H9 (cell line): Measurements from ENCODE around the gene FXYD4. TPM values are rescaled to one million over a fixed set of nuclear protein-coding genes. Genes with fewer than 3 reads are reported as not detected.

Experiments
- DNase-seq: peaks from one replicate; pipeline ENCODE4 v3.0.0-alpha.2; 2017
- H2AFZ ChIP-seq: one replicate; pipeline ENCODE4 v1.6.1; 2013; ENCODE audit warnings: mild to moderate bottlenecking, low read length, control low read depth, moderate library complexity
- H2AK5ac ChIP-seq: 2 replicates; pipeline ENCODE4 v1.6.1; 2013; ENCODE audit warnings: low read length, control low read depth, mixed read lengths; ENCODE audit not compliant: insufficient read length
- H2BK120ac ChIP-seq: one replicate; pipeline ENCODE4 v1.6.1; 2013; ENCODE audit warnings: low read depth, mild to moderate bottlenecking, low read length, control low read depth, inconsistent platforms; ENCODE audit not compliant: poor library complexity, severe bottlenecking
- H2BK12ac ChIP-seq: 2 replicates; pipeline ENCODE4 v1.6.1; 2013; ENCODE audit warnings: low read length, control low read depth, mixed read lengths, low read depth; ENCODE audit not compliant: insufficient read length
- H2BK15ac ChIP-seq: 2 replicates; pipeline ENCODE4 v1.6.1; 2013; ENCODE audit warnings: low read depth, low read length, control low read depth
- H2BK20ac ChIP-seq: one replicate; pipeline ENCODE4 v1.6.1; 2013; ENCODE audit warnings: low read depth, mild to moderate bottlenecking, low read length, control low read depth, inconsistent platforms; ENCODE audit not compliant: poor library complexity, severe bottlenecking
- H2BK5ac ChIP-seq: 2 replicates; pipeline ENCODE4 v1.6.1; 2013; ENCODE audit warnings: low read length, control low read depth, mixed read lengths; ENCODE audit not compliant: insufficient read length
- H3K14ac ChIP-seq: 2 replicates; pipeline ENCODE4 v1.6.1; 2013; ENCODE audit warnings: low read length, control low read depth; ENCODE audit not compliant: insufficient read depth
- H3K18ac ChIP-seq: 2 replicates; pipeline ENCODE4 v1.6.1; 2013; ENCODE audit warnings: low read depth, mild to moderate bottlenecking, mixed read lengths, low read length, control low read depth; ENCODE audit not compliant: insufficient read length
- H3K23ac ChIP-seq: 2 replicates; pipeline ENCODE4 v1.6.1; 2013; ENCODE audit warnings: low read length, control low read depth, mixed read lengths, low read depth; ENCODE audit not compliant: insufficient read length
- H3K23me2 ChIP-seq: 2 replicates; pipeline ENCODE4 v1.6.1; 2013; ENCODE audit warnings: low read depth, mild to moderate bottlenecking, mixed read lengths, low read length, control low read depth; ENCODE audit not compliant: insufficient read length, poor library complexity, severe bottlenecking
- H3K27ac ChIP-seq: 2 replicates; pipeline ENCODE4 v1.5.1; 2013; ENCODE audit warnings: low read length, control low read depth, mixed read lengths, low read depth; ENCODE audit not compliant: insufficient read length
- H3K27me3 ChIP-seq: 2 replicates; pipeline ENCODE4 v1.6.1; 2013; ENCODE audit warnings: low read length, control low read depth, inconsistent platforms; ENCODE audit not compliant: insufficient read depth
- H3K4ac ChIP-seq: 2 replicates; pipeline ENCODE4 v1.6.1; 2013; ENCODE audit warnings: low read depth, mild to moderate bottlenecking, control low read depth, inconsistent platforms, low read length, moderate library complexity
- H3K4me1 ChIP-seq: 2 replicates; pipeline ENCODE4 v1.6.1; 2013; ENCODE audit warnings: low read length, control low read depth, inconsistent platforms; ENCODE audit not compliant: insufficient read depth
- H3K4me2 ChIP-seq: 2 replicates; pipeline ENCODE4 v1.6.1; 2013; ENCODE audit warnings: low read length, control low read depth, mixed read lengths; ENCODE audit not compliant: insufficient read length, insufficient read depth
- H3K56ac ChIP-seq: 2 replicates; pipeline ENCODE4 v1.6.1; 2013; ENCODE audit warnings: low read depth, mild to moderate bottlenecking, mixed read lengths, low read length, control low read depth; ENCODE audit not compliant: insufficient read length
- H3K79me1 ChIP-seq: 2 replicates; pipeline ENCODE4 v1.6.1; 2013; ENCODE audit warnings: low read depth, mild to moderate bottlenecking, moderate library complexity, low read length, control low read depth, inconsistent platforms; ENCODE audit not compliant: insufficient read depth, poor library complexity, severe bottlenecking
- H3K79me2 ChIP-seq: 2 replicates; pipeline ENCODE4 v1.6.1; 2013; ENCODE audit warnings: low read length, control low read depth, inconsistent platforms; ENCODE audit not compliant: insufficient read depth
- H3K9ac ChIP-seq: 2 replicates; pipeline ENCODE4 v1.6.1; 2013; ENCODE audit warnings: low read length, control low read depth, mixed read lengths; ENCODE audit not compliant: insufficient read length; ENCODE audit errors: extremely low read depth
- H3K9me3 ChIP-seq: one replicate; pipeline ENCODE4 v1.6.1; 2013; ENCODE audit warnings: low read depth, low read length, inconsistent platforms; ENCODE audit not compliant: control insufficient read depth
- H3T11ph ChIP-seq: one replicate; pipeline ENCODE4 v1.6.1; 2013; ENCODE audit warnings: mild to moderate bottlenecking, low read length, control low read depth, inconsistent platforms
- H4K20me1 ChIP-seq: one replicate; pipeline ENCODE4 v1.6.1; 2013; ENCODE audit not compliant: control insufficient read depth, insufficient read length, insufficient read depth
- H4K5ac ChIP-seq: 2 replicates; pipeline ENCODE4 v1.6.1; 2013; ENCODE audit warnings: low read depth, mild to moderate bottlenecking, mixed read lengths, low read length, control low read depth; ENCODE audit not compliant: insufficient read length
- H4K8ac ChIP-seq: replicated peaks from 2 replicates; pipeline ENCODE4 v1.6.1; 2013; ENCODE audit warnings: low read length, control low read depth, mixed read lengths, low read depth; ENCODE audit not compliant: insufficient read length
- H4K91ac ChIP-seq: 2 replicates; pipeline ENCODE4 v1.6.1; 2013; ENCODE audit warnings: low read depth, mild to moderate bottlenecking, moderate library complexity, mixed read lengths, low read length, control low read depth; ENCODE audit not compliant: insufficient read length
- H3K27ac Mint-ChIP-seq, 3 experiments: 2 replicates in 2 of 3; 3 replicates in 1 of 3; pipeline ENCODE4 v1.8.0; 2020 to 2021; ENCODE audit warnings: mixed read lengths in 3 of 3, mild to moderate bottlenecking in 1 of 3, moderate library complexity in 1 of 3
- H3K27me3 Mint-ChIP-seq: 2 replicates; pipeline ENCODE4 v1.8.0; 2021; ENCODE audit warnings: low read depth, mild to moderate bottlenecking, moderate library complexity, mixed read lengths
- H3K36me3 Mint-ChIP-seq, 3 experiments: 2 replicates in 2 of 3; 3 replicates in 1 of 3; pipeline ENCODE4 v1.8.0; 2020 to 2021; ENCODE audit warnings: low read depth in 3 of 3, mixed read lengths in 3 of 3; ENCODE audit not compliant: insufficient read depth in 1 of 3
- H3K4me1 Mint-ChIP-seq, 2 experiments: 2 replicates each; pipeline ENCODE4 v1.8.0; 2020; ENCODE audit warnings: mixed read lengths in 2 of 2
- H3K4me3 Mint-ChIP-seq, 2 experiments: 2 replicates in 1 of 2; 3 replicates in 1 of 2; pipeline ENCODE4 v1.8.0; 2020 to 2021; ENCODE audit warnings: mild to moderate bottlenecking in 2 of 2, mixed read lengths in 2 of 2, moderate library complexity in 1 of 2
- H3K9me3 Mint-ChIP-seq, 2 experiments: 2 replicates in 1 of 2; 3 replicates in 1 of 2; pipeline ENCODE4 v1.8.0; 2020; ENCODE audit warnings: mild to moderate bottlenecking in 2 of 2, mixed read lengths in 2 of 2, moderate library complexity in 1 of 2
- CTCF ChIP-seq: fragments of 200-600 bp; sonication (generic); conservative IDR thresholded peaks from 3 replicates; pipeline ENCODE4 v1.8.0; 2021; ENCODE audit warnings: antibody characterized with exemption, mild to moderate bottlenecking
- WGBS: extraction: QIAGEN DNeasy Blood & Tissue Kit; methylation state at CpG from one replicate; pipeline ENCODE4 v1.1.7; 2013; ENCODE audit warnings: missing lambda C conversion rate, low lambda C conversion rate, mixed read lengths; ENCODE audit not compliant: insufficient read length; ENCODE audit errors: extremely low coverage; 5-methylcytosine and 5-hydroxymethylcytosine counted together
- total RNA-seq: library from RNA; stranded (reverse); gene quantifications from 2 replicates; pipeline ENCODE4 v1.2.1, GENCODE V29; 2021

Gene FXYD4
- total RNA-seq, 1 experiment from 2014 or later: not detected

GRCh38 chr10:43322331-43322730, 49.1 kb upstream of the FXYD4 start:
- Mint-ChIP-seq H3K27ac (peak overlapping the region in 2 of 3 experiments; percentile 19 to 93; a peak in 2 of 7 replicates), H3K36me3 (no peaks in the 10 kb centered on the region), H3K9me3 (no peaks in the 10 kb centered on the region), H3K27me3 (peaks cover 6% of the 10 kb centered on the region), H3K4me3 (peak overlapping the region; percentile 54 to 79), H3K4me1 (peaks cover 47 to 49% of the 10 kb centered on the region in 2 experiments)
- no CpG with 5 or more reads among the region's 14 CpGs for WGBS
- no peak overlapping the region for H3K9ac ChIP-seq
- H3K23ac ChIP-seq: no peak overlapping the region
- no peak overlapping the region for H3K4ac ChIP-seq
- H4K5ac ChIP-seq: no peak overlapping the region
- no peak overlapping the region for H2BK5ac ChIP-seq
- H3K27ac ChIP-seq: no peak overlapping the region
- no peaks in the 10 kb centered on the region for H3K23me2 ChIP-seq
- H3K79me1 ChIP-seq: no peaks in the 10 kb centered on the region
- H3K27me3 ChIP-seq: no peaks in the 10 kb centered on the region
- no peak overlapping the region for H2BK20ac ChIP-seq
- no peak overlapping the region for H3T11ph ChIP-seq
- no peaks in the 10 kb centered on the region for H3K9me3 ChIP-seq
- no peaks in the 10 kb centered on the region; the same call in 1 of the 2 replicates for H3K4me1 ChIP-seq
- no peak overlapping the region for H3K56ac ChIP-seq
- no peaks in the 10 kb centered on the region for H4K20me1 ChIP-seq
- no peak overlapping the region for H2BK12ac ChIP-seq
- no peak overlapping the region for H4K91ac ChIP-seq
- TF ChIP-seq CTCF: no peak
- H2AFZ ChIP-seq: no peak overlapping the region
- H4K8ac ChIP-seq: no peak overlapping the region
- DNase-seq: no peak
- H2BK15ac ChIP-seq: no peak overlapping the region
- no peak overlapping the region for H3K14ac ChIP-seq
- no peak overlapping the region for H2BK120ac ChIP-seq
- no peak overlapping the region for H2AK5ac ChIP-seq
- no peaks in the 10 kb centered on the region for H3K79me2 ChIP-seq
- peak overlapping the region; percentile 53 for H3K4me2 ChIP-seq
- H3K18ac ChIP-seq: no peak overlapping the region
